ENCODE data around the gene CFAP141.

- no peak for TF ChIP-seq CTCF (conservative IDR thresholded peaks at IDR 0.05)
- TF ChIP-seq ZFX (IDR thresholded peaks at IDR 0.05) = no peak
Observed at GRCh38 chr1:154237435-154237834, 31.3 kb upstream of the CFAP141 start.
